ENCODE results near the gene RASGEF1C.
A peak's percentile ranks its signal among the peaks of the same experiment; 100 is the strongest.

RASGEF1C gene

DNA sequence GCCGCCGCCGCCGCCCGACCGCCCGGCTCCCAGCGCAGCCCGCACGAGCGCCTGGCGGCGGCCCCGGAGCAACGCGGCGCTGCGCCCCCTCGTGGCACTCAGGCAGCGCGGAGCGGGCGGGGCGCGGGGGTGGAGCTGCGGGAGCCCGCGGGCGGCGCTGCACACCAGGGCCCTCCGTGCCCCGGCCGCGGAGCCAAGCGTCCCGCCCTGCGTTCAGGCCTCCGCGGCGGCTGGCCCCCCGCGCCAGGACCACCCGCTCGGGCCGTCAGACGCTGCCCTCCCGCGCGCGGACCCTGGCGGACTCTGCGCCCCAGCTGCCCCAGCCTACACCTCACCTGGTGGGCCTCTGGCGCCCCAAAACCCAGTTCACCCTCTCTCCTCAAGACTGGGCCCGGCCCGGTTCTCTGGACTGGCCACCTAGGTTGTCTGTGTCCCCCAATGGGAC, at the start of gene RASGEF1C:
Gene RASGEF1C, minus strand, starts transcription at position 75 of the 445 bp plus-strand sequence. CDS start 71,159 bp downstream, outside the sequence.
- DNase-seq: peak; percentile 73

DNA sequence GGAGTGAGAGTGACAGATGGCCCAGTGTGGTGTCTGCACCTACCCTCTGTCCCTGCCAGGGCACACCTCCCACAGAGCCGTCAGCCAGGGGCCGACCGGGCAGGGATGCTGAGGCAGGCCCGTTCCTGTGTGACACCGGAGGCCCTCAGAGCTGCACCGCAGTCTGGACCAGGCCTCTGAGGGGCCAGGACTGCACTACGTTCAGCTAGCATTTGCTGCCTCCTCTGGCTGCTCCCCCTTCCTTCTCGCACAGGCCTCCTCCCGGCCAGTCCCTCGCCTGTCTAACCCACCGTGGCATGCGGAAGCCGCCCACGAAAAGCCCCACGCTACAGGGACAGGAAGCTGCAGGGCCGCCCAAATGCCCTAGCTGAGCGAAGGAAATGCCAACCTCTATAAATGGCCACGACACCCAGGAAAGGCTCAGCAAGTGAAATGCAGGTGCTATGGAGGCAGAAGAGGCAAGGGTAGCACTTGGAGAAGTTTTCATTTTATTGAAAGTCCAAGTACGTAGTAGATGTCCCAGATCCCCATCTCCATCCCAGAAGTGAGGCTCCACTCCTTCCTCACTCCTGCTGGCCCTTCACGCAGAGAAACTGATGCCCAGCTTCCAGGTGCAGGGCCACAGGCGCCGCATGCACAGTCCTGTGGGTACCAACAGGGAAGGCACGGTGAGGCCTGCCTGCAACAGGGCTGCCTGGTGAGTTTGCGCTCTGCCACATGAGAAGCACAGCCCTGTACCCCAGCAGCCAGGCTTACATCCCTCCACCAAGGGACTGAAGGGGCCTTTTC, 44.2 kb upstream of the RASGEF1C start:
- DNase-seq: no peak

DNA sequence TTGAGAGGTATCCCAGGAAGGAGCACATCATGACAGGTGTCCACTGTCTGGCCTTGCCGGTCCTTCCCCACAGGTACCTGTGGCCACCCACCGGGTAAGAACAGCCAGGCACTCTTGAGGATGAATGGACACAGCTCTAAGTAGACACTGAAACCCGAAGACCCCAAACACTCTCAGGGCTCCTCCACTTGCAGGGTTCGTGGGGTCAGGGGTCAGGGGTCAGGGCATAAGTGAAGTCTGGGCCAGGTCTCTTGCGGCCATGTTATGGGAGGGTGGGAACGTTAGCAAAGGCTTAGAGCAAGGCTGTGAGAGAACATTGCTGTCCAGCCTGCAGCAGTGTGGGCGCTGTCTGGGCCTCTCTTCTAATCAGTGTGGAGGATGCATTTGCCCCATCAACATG, 42.9 kb upstream of the RASGEF1C start:
- no peak for DNase-seq

DNA sequence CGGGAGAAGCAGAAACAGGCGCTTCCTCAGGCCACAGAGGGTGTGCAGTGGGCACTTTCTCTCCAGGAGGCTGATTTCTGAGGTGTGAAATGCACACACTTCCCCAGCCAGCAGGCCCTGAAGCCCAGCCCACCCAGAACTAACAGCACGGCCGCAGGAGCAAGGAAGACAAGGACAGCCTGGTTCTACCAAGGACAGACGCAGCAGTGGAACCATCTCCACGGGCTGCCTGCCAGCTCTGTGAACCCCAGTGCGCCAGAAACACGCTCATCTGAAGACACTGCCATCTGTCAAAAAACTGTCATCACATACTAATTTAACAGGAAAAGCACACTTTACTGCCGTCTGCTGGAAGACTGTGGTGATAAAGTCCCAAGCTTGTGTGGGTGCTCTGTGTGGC, 42.1 kb upstream of the RASGEF1C start:
- no peak for DNase-seq

DNA sequence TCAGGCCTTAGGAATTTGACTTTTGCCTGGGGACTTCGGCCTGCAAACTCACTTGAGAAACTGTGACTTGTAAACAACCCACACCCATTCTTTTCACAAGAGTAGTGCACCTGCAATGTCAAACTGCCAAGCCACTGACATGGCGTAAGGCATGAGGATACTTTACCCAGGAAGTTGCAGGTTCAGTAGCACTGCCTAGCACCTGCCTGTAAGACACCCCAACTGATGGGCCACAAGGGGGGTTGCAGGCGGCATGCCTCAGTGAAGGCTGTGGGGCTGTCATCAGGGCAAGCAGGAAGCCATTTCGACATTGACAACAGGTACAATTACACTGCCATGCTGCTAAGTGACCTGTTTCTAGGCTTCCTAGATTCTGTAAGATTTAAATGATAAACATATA, 41.3 kb upstream of the RASGEF1C start:
- no peak for DNase-seq

DNA sequence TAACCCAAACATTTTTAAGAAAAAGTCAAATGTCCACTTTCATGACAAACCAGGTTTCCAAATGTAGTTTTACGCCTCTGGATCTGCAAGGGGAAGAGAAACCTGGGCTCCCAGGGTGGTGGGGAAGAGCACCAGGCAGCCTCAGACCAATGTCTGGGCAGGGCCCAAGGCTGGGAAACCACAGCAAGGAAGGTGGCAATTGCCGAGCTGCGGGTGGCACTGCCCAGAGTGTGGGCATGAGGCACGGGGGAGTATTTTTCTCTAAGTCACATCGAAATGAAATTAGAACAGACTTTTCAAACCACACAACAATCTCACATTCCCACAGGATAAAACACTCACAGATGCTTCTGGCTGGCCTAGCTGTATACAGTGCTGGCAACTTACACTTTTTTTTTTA, 32.6 kb upstream of the RASGEF1C start:
- no peak for DNase-seq

DNA sequence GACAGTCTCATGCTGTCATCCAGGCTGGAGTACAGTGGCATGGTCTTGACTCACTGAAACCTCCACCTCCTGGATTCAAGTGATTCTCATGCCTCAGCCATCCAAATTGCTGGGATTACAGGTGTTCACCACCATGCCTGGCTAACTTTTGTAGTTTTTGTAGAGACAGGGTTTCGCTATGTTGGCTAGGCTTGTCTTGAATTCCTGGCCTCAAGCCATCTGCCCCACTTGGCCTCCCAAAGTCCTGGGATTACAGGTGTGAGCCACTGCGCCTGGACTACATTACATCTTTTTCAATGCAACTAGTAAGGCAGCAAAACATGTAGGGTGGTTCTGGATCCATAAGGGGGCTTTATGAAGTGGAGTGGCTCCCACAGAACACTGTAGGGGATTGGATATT, 29.6 kb upstream of the RASGEF1C start:
- no peak for DNase-seq

DNA sequence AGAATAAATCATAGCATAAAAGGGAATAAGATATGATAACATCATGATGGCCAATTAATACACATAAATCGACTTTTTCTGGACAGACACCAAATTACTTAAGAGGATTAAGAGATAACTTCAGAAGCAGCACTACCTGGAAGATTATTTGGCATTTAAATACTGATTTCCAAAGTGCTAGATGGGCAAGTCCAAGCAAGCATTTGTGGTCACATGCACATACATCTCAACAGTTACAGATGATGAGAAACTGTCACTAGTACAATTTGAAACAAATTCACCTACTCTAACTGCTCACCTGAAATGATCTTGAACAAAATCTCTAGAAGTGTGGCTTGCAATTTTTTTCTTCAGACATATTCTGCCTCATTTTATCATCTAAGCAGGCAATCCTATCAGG, 26.8 kb upstream of the RASGEF1C start:
- DNase-seq: no peak

DNA sequence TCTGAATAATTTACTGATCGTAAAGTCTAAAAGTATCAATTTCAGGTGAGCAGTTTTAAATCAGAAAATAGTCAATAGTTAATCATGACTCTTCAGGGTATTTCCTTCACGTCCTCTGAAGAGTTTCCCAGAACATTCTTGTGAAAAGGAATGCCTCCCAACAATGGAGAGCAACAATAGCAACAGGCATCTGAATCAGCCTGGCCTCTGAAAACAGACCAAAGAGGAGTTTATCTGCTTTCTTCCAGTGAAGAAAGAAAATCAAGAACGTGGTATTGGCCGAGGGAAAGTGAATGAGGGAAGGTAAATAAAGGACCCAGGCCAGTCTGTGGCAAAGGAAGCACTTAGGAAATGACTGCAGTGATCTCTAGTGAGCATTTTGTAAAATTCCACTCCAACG, 26.1 kb upstream of the RASGEF1C start:
- no peak for DNase-seq

DNA sequence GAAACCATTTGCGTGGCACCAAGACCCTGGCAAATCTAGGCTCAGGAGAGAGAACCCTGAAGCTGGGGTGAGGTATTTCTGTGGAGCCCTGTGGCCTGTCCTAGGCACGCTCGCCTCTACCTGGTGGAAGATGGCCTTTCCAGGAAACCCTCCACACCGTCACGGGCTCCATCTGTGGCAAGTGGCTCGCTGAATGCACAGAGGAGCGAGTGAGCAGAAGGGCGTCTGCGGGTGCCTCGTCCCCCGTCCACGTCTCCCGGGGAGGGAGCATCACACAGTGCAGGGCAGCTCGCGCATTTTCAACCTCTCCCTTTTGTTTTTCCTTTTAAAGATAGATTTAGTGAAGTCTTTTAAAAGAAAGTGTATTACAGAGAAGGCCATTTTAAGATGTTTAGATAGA, 25.3 kb upstream of the RASGEF1C start:
- DNase-seq: no peak

DNA sequence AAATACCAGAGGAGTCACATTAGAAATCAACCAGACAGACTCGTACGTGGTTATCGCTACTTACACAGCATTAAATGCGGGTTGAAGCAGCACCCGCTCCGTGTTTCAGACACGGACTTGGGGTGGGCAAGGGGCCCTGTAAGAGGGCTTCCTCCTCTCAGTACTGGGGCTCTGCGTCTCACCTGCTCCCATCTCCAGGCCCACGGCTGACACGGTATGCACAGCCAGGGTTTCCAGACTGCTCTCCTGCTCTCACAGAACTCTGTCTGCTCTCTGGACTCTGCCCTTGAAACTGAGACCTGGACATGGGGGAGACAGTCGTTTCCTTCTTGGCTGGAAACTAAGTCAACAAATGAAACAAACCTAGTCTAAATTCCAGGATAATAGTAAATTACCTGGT, 24.7 kb upstream of the RASGEF1C start:
- DNase-seq: no peak

DNA sequence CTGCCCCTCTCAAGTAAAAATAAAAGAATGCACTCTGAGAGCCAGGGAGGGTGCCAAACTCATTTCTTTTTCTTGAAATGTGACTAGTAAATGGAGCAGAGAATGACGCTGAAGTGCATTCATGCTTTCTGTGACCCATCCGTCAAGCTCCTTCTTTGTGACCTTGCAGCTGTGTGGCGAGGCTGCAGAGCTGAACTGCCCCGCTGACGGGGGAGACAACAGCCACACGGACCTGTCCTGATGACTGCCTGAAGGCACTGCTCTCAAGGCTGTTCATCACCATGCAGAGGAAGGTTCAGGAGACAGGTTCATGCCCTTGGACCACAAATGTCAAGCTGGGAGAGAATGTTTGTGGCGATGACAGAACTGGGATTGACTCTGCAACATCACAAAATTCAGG, 21.0 kb upstream of the RASGEF1C start:
- no peak for DNase-seq

DNA sequence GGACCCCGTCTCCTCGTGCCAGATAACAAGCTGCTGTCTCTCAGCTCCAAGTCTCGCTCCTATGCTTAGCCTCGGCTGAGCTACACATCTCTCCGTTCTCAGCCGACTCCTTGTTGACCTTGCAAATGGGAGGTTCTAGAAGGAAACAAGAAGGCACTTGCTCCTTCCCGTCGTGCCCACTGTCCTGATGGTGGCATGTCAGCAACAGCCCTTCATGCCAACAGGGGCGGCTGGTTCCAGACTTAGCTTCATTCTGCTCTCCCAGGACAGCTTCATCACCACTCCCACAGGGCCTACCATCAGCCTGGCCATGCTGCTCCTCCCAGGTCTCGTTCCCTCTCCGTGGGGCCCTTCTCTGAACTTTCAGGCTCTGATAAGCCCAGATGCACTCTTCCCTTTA, 13.0 kb upstream of the RASGEF1C start:
- no peak for DNase-seq

DNA sequence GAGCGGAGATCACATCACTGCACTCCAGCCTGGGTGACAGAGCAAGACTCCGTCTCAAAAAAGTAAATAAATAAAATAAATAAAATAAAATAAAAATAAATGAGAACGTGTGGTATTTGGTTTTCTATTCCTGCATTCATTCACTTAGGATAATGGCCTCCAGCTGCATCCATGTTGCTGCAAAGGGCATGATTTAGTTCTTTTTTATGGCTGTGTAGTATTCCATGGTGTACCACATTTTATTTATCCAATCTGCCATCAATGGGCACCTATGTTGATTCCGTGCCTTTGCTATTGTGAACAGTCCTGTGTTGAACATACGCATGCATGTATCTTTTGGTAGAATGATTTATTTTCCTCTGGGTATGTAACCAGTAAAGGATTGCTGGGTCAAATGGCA, 8.8 kb upstream of the RASGEF1C start:
- DNase-seq: no peak

DNA sequence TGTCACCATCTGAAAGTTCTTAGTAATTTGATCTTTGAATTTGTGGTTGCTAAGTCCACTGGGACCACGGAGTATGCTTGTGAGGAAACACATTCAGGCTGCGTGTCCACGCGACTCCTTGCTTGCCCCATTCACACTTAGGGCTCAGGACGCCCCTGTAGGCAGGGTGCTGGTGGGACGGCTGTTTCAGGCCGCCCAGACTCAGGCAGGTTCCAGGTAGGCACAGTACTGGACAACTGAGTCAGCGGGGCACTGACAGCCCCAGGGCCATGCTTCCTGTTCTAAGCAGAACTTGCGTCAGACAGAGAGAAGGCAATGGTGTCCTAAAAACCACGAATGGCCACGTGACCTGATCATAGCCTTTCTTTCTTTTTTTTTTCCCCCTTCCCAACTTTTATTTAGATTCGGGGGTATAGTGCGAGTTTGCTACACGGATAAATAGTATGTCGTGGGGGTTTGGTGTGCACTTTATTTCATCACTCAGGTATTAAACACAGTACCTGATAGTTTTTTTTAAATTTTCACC, 7.7 kb upstream of the RASGEF1C start:
- no peak for DNase-seq

DNA sequence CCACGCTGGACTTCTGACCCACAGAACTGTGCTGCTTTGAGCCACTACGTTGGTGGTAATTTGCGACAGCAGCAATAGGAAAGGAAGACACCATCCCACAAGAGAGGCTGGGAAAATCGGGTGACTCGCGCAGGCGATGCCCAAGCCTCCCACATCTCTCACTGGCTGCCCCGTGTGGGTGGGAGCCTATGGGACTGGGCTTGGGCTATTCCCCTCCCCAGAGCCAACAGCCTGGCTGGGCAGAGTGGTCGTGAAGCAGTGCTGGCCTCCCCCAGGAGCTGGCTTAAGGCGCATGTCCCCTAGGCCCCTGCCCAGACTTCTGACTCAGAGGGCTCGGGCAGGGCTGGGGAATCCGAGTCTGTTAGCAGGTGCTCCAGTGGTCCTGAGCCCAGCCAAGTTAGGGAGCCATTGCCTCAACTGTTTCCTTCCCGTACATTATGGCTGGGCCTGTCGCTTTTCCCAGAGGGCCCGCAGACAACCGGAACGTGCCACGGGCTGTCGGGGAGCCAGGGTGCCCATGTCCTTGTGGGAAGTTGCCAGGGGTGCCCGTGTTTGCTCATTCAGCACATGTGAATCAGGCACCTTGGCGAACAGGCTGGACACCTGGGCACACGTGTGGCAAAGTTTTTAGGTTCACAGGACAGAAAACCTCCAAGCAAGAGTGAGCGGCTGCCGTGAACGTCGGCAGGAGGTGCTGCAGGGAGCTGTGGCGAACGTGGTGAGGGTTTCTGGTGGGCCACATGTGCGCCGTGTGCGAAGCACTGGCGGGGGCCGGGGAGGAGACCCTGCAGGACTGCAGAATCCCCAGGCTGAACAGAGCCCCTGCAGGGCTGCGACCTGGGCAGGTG, 7.0 kb upstream of the RASGEF1C start:
- no peak for DNase-seq

DNA sequence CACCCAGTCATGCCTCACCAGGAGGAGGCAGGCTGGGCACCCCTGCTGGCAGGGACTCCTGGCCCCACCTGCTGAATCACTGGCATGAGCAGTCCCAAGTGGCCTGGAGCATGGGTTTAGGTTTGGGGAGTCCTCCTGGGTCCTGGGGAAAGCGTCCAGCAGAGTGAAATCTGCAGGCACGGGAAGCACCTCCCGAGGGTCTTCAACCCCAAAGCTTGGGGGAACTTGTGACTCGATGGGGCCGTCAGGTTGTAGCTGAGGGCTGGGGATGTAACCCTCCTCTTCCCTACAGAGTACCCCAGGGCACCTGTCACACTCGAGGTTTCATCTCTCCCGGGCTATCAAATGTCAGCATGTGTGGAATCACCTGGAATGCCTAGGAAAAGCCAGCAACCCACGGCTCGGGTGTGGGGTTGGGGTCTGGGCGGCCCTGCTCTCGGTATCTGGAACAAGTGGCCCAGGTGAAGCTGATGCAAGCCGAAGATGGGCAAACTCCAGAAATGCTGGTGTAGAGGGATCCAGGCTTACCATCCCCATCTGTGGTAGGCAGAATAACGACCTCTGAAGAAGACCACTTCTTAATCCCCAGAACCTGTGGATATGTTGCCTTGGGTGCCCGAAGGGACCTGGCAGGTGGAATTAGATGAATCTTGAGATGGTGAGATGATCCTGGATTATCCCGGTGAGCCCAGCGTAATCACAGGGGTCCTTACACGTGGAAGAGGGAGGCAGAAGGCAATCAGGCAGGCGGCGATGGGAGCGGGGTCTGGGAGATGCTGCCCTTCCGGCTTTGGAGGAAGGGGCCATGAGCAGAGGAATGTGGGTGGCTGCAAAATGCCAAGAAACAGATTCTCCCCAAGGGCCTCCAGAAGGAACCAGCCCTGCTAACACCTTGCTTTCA, 6.1 kb upstream of the RASGEF1C start:
- peak; percentile 45 for DNase-seq

DNA sequence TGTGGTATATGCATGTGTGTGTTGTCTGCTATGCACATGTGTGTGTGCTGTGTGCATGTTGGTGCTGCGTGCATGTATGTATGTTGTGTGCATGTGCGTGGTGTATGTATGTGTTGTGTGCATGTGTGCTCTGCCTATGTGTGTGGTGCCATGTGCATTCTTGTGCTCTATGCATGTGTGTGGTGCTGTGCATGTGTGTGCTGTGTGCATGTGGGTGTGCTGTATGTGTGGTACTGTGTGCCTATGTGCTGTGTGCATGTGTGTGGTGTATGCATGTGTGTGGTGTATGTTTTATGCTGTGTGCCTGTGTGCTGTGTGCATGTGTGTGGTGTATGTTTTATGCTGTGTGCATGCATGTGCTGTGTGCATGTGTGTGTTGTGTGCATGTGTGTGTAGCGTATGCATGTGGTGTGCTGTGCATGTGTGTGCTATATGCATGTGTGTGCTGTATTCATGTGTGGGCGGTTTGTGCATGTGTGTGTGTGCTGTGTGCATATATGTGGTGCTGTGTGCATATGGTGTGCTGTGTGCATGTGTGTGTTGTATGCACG, 4.7 kb upstream of the RASGEF1C start:
- DNase-seq: no peak

DNA sequence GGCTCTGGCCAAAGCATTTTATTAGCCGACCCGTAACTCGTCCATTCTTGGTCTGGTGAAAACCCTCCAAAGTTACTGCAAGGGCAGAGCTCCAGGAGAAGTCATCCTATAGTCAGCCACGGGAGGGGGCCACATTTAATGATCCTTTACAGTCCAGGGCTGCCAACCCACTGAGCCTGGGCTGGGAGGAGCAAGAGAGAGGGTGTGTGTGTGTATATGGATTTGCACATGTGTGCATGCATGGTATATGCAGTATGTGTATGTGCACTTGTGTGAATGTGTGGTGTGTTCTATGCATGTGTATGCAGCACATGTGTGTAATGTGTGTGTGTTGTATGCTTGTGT, 4.2 kb upstream of the RASGEF1C start:
- DNase-seq: no peak

DNA sequence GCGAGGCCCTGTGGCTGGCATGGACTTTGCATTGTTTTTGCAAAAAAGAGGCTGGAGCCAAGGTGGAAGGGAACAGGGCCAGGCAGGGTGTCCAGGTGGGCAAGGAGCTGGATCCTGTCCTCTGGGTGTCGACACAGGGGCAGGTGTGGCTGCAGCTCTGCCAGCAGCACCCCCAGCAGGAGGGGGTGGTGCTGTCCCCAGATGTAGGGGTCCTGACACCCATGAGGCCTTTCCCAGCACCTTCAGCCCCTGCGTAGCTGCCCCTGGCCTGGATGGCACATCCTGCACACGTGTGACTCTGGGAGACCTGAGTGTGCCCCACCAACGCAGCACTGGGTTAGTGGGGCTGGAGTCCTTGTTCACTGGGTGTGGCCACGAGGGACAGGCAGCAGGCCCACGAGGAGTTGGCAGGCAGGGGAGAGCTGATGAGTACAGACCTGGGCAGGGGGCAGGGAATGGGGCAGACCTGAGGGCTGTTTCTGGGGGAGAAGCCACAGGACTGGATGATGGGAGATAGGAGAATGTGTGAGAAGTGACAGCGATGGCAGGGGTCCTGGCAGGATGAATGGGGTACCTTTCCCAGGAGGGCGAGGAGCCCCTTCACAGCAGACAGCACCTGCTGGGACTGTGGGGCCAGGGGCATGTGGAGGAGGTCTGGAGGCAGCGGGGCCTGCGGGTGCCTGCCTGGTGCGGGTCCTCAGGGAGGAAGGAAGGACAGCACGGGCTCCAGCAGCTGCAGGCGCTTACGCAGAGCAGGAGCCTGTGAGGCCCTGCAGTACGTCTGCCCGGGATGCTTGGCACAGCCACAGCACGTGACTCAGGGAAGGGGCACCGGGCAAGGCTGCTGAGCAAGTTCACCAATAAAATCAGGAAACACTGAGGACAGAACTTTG, 3.6 kb upstream of the RASGEF1C start:
- no peak for DNase-seq

DNA sequence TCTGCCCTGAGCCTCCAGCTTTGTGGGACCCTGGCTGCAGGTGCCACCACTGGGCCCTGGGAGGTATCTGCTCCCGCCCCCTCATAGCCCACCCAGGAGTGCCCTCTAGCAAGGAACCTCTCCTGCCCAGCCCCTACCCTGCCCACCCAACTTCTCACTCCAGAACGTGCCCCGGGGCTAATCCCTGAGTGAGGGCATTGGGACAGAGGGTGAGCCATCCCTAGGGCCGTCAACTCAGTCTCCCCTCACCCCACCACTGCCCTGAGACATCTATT, 2.7 kb upstream of the RASGEF1C start:
- DNase-seq: no peak
